ENCODE results near the gene KAT6B.

The KAT6B gene

GRCh38 chr10:74881253-74881884 is 55.0 kb downstream of the KAT6B start:
- no peak for FAIRE-seq

GRCh38 chr10:74882427-74882826 is 56.0 kb downstream of the KAT6B start:
- FAIRE-seq (no peak), DNase-seq (ENCODE audit: insufficient read length, low spot score) (no peak)
- TF ChIP-seq POLR2AphosphoS5 (IDR thresholded peaks at IDR 0.05; ENCODE audit: low read depth, low read length) (no peak), TAF1 (IDR thresholded peaks at IDR 0.05; ENCODE audit: low read depth, low read length) (no peak), SPI1 (IDR thresholded peaks at IDR 0.05; ENCODE audit: low read depth, low read length) (no peak), POLR2A (IDR thresholded peaks at IDR 0.05; ENCODE audit: low read depth, low read length) (no peak), POU2F2 (IDR thresholded peaks at IDR 0.05; ENCODE audit: low read depth, low read length) (no peak), PAX5 (IDR thresholded peaks at IDR 0.05; ENCODE audit: insufficient read depth, low read length, severe bottlenecking) (no peak)

More at GRCh38 chr10:74881253-74881884, 55.0 kb downstream of the KAT6B start:
- DNase-seq (ENCODE audit: insufficient read length, low spot score), result no peak
- no peak for TF ChIP-seq POU2F2 (IDR thresholded peaks at IDR 0.05; ENCODE audit: low read depth, low read length)
- TF ChIP-seq POLR2AphosphoS5 (IDR thresholded peaks at IDR 0.05; ENCODE audit: low read depth, low read length), result no peak
- no peak for TF ChIP-seq TAF1 (IDR thresholded peaks at IDR 0.05; ENCODE audit: low read depth, low read length)
- TF ChIP-seq POLR2A (IDR thresholded peaks at IDR 0.05; ENCODE audit: low read depth, low read length), result no peak
- no peak for TF ChIP-seq SPI1 (IDR thresholded peaks at IDR 0.05; ENCODE audit: low read depth, low read length)
- no peak for TF ChIP-seq PAX5 (IDR thresholded peaks at IDR 0.05; ENCODE audit: insufficient read depth, low read length, severe bottlenecking)

GRCh38 chr10:74882831-74883230 is 56.4 kb downstream of the KAT6B start:
- TF ChIP-seq SPI1 (IDR thresholded peaks at IDR 0.05; ENCODE audit: low read depth, low read length), result no peak
- no peak for TF ChIP-seq TAF1 (IDR thresholded peaks at IDR 0.05; ENCODE audit: low read depth, low read length)
- DNase-seq (ENCODE audit: insufficient read length, low spot score), result no peak
- no peak for FAIRE-seq

GRCh38 chr10:74883428-74883827 is 57.0 kb downstream of the KAT6B start:
- FAIRE-seq, result no peak

GRCh38 chr10:74887614-74888284 is 61.3 kb downstream of the KAT6B start:
- TF ChIP-seq POLR2A (IDR thresholded peaks at IDR 0.05; ENCODE audit: low read depth, low read length) (no peak), SPI1 (IDR thresholded peaks at IDR 0.05; ENCODE audit: low read depth, low read length) (no peak), PAX5 (IDR thresholded peaks at IDR 0.05; ENCODE audit: insufficient read depth, low read length, severe bottlenecking) (no peak), POU2F2 (IDR thresholded peaks at IDR 0.05; ENCODE audit: low read depth, low read length) (no peak), TAF1 (IDR thresholded peaks at IDR 0.05; ENCODE audit: low read depth, low read length) (no peak)
- DNase-seq (ENCODE audit: insufficient read length, low spot score) (no peak), FAIRE-seq (no peak)

More at GRCh38 chr10:74883428-74883827, 57.0 kb downstream of the KAT6B start:
- TF ChIP-seq SPI1 (IDR thresholded peaks at IDR 0.05; ENCODE audit: low read depth, low read length), result no peak
- no peak for TF ChIP-seq POLR2A (IDR thresholded peaks at IDR 0.05; ENCODE audit: low read depth, low read length)
- no peak for TF ChIP-seq POU2F2 (IDR thresholded peaks at IDR 0.05; ENCODE audit: low read depth, low read length)
- TF ChIP-seq POLR2AphosphoS5 (IDR thresholded peaks at IDR 0.05; ENCODE audit: low read depth, low read length), result no peak
- TF ChIP-seq PAX5 (IDR thresholded peaks at IDR 0.05; ENCODE audit: insufficient read depth, low read length, severe bottlenecking), result no peak
- TF ChIP-seq TAF1 (IDR thresholded peaks at IDR 0.05; ENCODE audit: low read depth, low read length), result no peak
- no peak for DNase-seq (ENCODE audit: insufficient read length, low spot score)

GRCh38 chr10:74888962-74889661 is 62.7 kb downstream of the KAT6B start:
- FAIRE-seq (no peak), DNase-seq (ENCODE audit: insufficient read length, low spot score) (no peak)
- no peak for TF ChIP-seq POU2F2 (IDR thresholded peaks at IDR 0.05; ENCODE audit: low read depth, low read length)
- no peak for TF ChIP-seq POLR2A (IDR thresholded peaks at IDR 0.05; ENCODE audit: low read depth, low read length)
- peak; percentile 50; the same call in 1 of the 2 replicates for TF ChIP-seq SPI1 (IDR thresholded peaks at IDR 0.05; ENCODE audit: low read depth, low read length)

GRCh38 chr10:74889662-74889998 is 63.2 kb downstream of the KAT6B start:
- FAIRE-seq (no peak), DNase-seq (ENCODE audit: insufficient read length, low spot score) (no peak)
- TF ChIP-seq TAF1 (IDR thresholded peaks at IDR 0.05; ENCODE audit: low read depth, low read length), result no peak
- no peak for TF ChIP-seq POLR2A (IDR thresholded peaks at IDR 0.05; ENCODE audit: low read depth, low read length)
- no peak for TF ChIP-seq POLR2AphosphoS5 (IDR thresholded peaks at IDR 0.05; ENCODE audit: low read depth, low read length)
- no peak for TF ChIP-seq PAX5 (IDR thresholded peaks at IDR 0.05; ENCODE audit: insufficient read depth, low read length, severe bottlenecking)
- no peak for TF ChIP-seq POU2F2 (IDR thresholded peaks at IDR 0.05; ENCODE audit: low read depth, low read length)
- no peak for TF ChIP-seq SPI1 (IDR thresholded peaks at IDR 0.05; ENCODE audit: low read depth, low read length)

- TF ChIP-seq POLR2A (IDR thresholded peaks at IDR 0.05; ENCODE audit: low read depth, low read length) (no peak), POU2F2 (IDR thresholded peaks at IDR 0.05; ENCODE audit: low read depth, low read length) (no peak), TAF1 (IDR thresholded peaks at IDR 0.05; ENCODE audit: low read depth, low read length) (no peak), SPI1 (IDR thresholded peaks at IDR 0.05; ENCODE audit: low read depth, low read length) (no peak), POLR2AphosphoS5 (IDR thresholded peaks at IDR 0.05; ENCODE audit: low read depth, low read length) (no peak), PAX5 (IDR thresholded peaks at IDR 0.05; ENCODE audit: insufficient read depth, low read length, severe bottlenecking) (no peak)
- FAIRE-seq, result no peak
- no peak for DNase-seq (ENCODE audit: insufficient read length, low spot score)
Observed at GRCh38 chr10:74890460-74890859, 64.1 kb downstream of the KAT6B start.

GRCh38 chr10:74891053-74891452 is 64.7 kb downstream of the KAT6B start:
- no peak for FAIRE-seq
- TF ChIP-seq POU2F2 (IDR thresholded peaks at IDR 0.05; ENCODE audit: low read depth, low read length) (no peak), PAX5 (IDR thresholded peaks at IDR 0.05; ENCODE audit: insufficient read depth, low read length, severe bottlenecking) (no peak), POLR2A (IDR thresholded peaks at IDR 0.05; ENCODE audit: low read depth, low read length) (no peak), TAF1 (IDR thresholded peaks at IDR 0.05; ENCODE audit: low read depth, low read length) (no peak), POLR2AphosphoS5 (IDR thresholded peaks at IDR 0.05; ENCODE audit: low read depth, low read length) (no peak), SPI1 (IDR thresholded peaks at IDR 0.05; ENCODE audit: low read depth, low read length) (no peak)

More at GRCh38 chr10:74891053-74891452, 64.7 kb downstream of the KAT6B start:
- no peak for DNase-seq (ENCODE audit: insufficient read length, low spot score)

All from GM12891 (cell line).